Prostate gland (tissue), 2 donors: ENCODE results near the gene PWWP2B.

ENCODE experiments used
- CTCF ChIP-seq, 4 experiments: fragments of 200-600 bp in 2 of 4; fragments of 450-650 bp in 2 of 4; sonication (generic) in 2 of 4; IDR thresholded peaks; 1 replicate in 3 of 4; 2 replicates in 1 of 4; pipeline ENCODE4 v1.5.1; 2016 to 2019; ENCODE audit warnings: antibody characterized with exemption in 4 of 4, mild to moderate bottlenecking in 2 of 4, moderate library complexity in 2 of 4
- POLR2A ChIP-seq: fragments of 450-650 bp; IDR thresholded peaks from one replicate; pipeline ENCODE4 v1.6.1; 2016; ENCODE audit warnings: antibody characterized with exemption, mild to moderate bottlenecking
- POLR2AphosphoS5 ChIP-seq: sonication (generic); formaldehyde crosslinking; IDR thresholded peaks from one replicate; pipeline ENCODE4 v1.6.1; 2017; ENCODE audit warnings: antibody characterized with exemption

DNA sequence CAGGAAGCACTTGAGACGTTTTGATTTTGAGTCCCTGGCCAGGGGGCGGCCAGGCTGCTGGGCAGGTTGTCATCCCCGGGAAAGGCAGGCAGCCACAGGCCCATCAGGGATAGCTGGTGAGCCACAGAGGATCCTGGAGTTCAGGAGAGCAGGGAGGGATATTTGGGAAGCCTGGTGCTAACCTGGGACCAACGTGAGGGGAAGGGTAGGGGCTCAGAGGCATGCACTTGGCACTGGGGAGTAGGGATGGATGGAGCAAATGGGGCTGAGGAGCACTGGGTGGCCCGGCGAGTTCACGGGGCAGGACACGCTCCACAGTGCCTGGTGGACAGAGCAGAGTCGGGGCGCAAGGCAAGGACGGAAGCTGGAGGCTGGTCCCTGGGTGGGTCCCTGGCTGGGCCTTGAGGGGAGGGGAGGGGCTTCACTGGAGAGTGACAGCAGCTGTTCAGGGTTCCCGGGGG lies 34.8 kb upstream of the PWWP2B start:
- TF ChIP-seq CTCF (IDR thresholded peaks at IDR 0.05) = no peak
- TF ChIP-seq POLR2A = no peak
- TF ChIP-seq POLR2AphosphoS5 = no peak
